ENCODE data around the gene BCL2A1.
"Not testable (repeated sequence)": the region's sequence is repeated elsewhere in the genome, so short reads cannot be mapped to it uniquely, and the experiment has no call there.

Gene BCL2A1

DNA sequence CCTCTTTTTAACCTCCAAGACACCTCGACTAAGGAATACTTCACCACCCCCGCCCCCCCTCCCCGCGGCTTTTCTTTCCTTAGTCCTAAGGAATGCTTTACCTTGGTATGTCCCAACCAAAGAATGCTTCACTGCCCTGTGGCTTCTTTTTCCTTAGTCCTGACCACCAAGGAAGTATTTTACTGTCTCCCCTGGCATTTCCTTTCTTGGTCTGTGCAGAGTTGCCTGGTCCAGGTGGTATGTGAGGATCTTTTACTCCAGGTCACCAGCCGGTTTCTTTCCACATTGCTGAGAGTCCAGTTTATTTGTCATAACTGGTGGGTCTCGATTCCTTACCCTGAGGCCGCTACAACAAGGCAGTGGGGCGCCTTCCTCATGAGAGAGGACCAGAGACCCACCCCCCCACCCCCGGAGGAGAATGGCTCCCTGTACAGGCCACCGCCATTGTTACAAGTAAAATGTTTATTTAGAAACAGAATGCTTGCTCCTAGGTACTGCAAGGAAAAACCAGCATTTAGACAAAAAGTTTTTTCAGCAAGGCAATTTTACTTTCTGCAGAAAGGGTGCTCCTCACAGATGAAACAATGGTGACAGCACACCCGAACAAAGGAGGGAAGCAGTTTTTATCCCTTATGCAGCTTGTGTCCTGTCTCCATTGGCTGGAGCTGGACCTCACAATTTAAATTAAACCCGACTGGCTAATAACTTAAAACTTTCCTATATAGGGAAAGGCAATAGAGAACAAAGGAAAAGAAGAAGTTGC is 51.1 kb downstream of the BCL2A1 start:
- DNase-seq, result no peak

DNA sequence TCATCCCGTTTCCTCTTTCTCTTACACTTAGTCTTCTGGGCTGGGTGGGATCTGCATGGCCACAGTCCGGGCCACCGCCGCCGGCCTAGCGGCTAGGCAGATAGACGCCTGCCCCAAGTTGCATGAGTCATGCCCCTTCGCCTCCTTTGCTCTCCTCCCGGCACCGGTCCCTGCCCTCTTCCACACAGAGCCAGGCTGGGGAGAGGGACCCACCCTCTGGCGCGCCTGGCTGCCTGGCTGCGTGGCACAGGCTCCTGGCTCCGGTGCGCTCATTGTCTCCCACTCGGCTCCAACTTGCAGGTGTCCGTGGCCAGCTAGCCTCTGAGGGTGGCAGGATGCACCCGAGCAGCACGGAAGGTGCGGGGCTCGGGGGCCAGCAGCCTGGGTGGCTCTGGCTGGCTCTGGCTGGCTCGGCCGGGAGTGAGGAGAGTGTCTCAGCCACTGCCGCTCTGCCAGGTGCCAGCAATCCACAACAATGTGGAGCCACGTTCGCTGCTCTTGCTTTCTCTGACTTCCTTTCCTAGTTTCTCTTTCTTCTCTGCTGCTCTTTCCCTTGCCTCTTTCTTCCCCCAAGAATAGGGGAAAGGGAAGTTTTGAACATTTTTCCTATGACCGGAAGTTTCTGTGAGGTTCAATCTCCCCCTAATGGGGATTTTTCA is 51.8 kb downstream of the BCL2A1 start:
- DNase-seq, result no peak

DNA sequence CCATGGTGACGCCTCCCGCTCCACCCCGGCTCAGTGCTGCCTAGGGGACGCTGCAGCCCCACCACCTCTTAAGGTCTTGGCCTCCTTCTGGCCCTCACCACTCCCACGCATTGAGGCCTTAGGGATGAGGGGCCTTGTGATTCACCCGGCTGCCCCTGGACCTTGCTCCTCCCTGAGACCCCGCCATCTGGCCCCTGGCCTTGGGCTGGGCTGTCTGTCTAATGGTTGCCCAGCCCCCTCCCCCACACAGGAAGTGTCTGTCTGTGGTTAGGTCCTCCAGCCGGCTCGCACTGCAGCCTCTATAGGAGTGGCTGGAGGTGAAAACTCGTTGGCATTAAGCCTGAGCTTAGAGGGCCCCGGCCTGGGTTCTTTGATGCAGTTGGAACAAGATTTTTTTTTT is 52.7 kb downstream of the BCL2A1 start:
- no peak for DNase-seq

DNA sequence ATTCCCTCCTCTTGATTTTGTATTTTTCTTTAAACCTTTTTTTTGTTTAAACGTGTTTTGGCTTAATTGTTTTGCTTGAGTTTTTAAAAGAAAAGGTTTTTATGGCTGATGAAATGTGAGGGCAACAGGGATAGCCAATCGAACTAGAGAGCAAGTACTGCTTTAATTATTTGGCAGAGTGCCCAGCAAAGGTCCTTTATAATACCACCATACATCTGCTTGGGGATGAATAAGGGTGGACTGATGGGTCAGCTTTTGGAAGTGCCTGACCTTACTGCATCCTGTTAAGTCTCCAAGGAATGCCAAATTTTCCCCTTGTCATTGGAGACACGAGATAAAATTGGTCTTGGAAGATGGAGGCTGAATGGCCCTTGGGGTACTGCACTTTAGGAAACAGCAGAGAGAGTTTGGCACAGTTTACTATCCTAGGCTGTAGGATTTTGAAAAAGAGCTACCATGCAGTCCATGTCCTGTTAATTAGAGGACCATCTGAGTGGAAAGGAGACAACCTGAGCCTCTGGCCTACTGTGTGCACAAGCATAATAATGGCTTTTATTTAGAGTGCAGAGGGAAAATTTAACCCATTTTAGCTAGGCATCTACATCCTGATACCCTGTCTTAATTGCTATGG is 54.4 kb downstream of the BCL2A1 start:
- peak in 1 of 2 experiments; percentile 1 for DNase-seq

DNA sequence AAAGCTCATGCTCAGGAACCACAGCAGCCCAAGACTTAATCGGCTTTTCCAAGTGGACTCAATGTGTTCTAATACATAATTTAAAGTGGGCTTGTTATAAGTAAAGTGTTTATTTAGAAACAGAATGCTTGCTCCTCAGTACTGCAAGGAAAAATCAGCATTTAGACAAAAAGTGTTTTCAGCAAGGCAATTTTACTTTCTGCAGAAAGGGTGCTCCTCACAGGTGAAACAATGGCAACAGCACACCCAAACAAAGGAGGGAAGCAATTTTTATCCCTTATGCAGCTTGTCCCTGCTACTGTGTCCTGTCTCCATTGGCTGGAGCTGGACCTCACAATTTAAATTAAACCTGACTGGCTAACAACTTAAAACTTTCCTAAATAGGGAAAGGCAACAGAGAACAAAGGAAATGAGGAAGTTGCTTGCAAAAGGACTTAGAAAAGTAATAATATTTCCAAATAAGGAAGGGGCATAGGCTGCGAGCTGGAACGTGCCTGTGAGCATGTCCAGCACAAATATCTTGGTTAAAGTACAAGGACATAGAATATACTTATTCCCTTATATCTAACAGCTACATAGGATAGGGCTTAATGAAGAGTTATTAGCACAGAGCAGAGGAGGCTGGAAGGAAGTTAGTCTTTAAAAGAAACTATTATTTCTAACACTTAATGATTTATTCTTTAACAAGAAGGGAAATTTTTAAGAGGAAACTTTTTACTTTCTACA is 55.1 kb downstream of the BCL2A1 start:
- DNase-seq, result not testable (repeated sequence)

DNA sequence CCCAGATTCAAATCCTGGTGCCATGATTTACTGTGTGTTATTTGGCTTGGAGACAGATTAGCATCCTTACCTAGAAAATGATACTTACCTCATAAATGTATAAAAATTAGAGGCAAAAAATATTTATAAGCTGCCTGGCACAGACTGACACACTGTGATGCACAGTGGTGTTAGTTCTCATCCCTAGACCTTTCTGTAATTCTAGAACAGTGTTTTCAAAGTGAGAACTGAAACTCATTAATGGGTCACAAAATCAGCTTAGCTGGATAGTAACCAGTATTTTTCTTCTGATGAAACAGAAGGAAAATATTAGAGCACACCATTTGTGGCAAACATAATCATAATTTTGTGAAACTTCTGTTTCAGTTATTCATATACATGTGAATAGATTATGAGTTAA is 56.3 kb downstream of the BCL2A1 start:
- DNase-seq, result no peak
